Gastroesophageal sphincter (tissue), 3 donors: ENCODE data around the gene HBA2.

ENCODE experiments used
- CTCF ChIP-seq, 4 experiments: fragments of 200-600 bp in 2 of 4; fragments of 450-650 bp in 2 of 4; sonication (generic) in 1 of 4; IDR thresholded peaks; one replicate each; pipeline ENCODE4 v1.5.1; 2017 to 2019; ENCODE audit warnings: antibody characterized with exemption in 4 of 4, mild to moderate bottlenecking in 2 of 4, moderate library complexity in 2 of 4
- EP300 ChIP-seq: sonication (generic); formaldehyde crosslinking; IDR thresholded peaks from one replicate; pipeline ENCODE4 v1.6.1; 2017; ENCODE audit warnings: antibody characterized with exemption, mild to moderate bottlenecking
- POLR2A ChIP-seq, 2 donors: fragments of 450-650 bp; IDR thresholded peaks; one replicate each; pipeline ENCODE4 v1.6.1; 2017; ENCODE audit warnings: antibody characterized with exemption in 2 of 2, mild to moderate bottlenecking in 2 of 2, moderate library complexity in 1 of 2

GRCh38 chr16:152141-153128 lies 20.2 kb upstream of the HBA2 start, which contains the start of gene HBZ:
- TF ChIP-seq CTCF (IDR thresholded peaks at IDR 0.05) (no peak), EP300 (no peak), POLR2A (IDR thresholded peaks at IDR 0.05) (no peak)
